Keratinocyte (primary cell): ENCODE measurements around the gene FNIP2.

ENCODE experiments used
- CTCF ChIP-seq, 3 experiments: IDR thresholded peaks in 1 of 3; conservative IDR thresholded peaks in 1 of 3; optimal IDR thresholded peaks in 1 of 3; 2 replicates in 2 of 3; 3 replicates in 1 of 3; pipeline versions ENCODE3 to v1.5.1; 2011; ENCODE audit warnings: low read length in 3 of 3, mild to moderate bottlenecking in 3 of 3, moderate library complexity in 2 of 3, control low read depth in 1 of 3, inconsistent platforms in 1 of 3; ENCODE audit not compliant: insufficient read depth in 2 of 3; ENCODE audit errors: extremely low read depth in 1 of 3
- EZH2 ChIP-seq: IDR thresholded peaks from one replicate; pipeline ENCODE4 v1.6.1; 2012; ENCODE audit warnings: inconsistent platforms, mild to moderate bottlenecking, low read length, moderate library complexity

- TF ChIP-seq CTCF (optimal IDR thresholded peaks at IDR 0.05 in 1 of 3, IDR thresholded peaks at IDR 0.05 in 1 of 3, conservative IDR thresholded peaks at IDR 0.05 in 1 of 3; ENCODE audit: extremely low read depth in 1 of 3, insufficient read depth in 2 of 3, low read length in 3 of 3), result no peak
- no peak for TF ChIP-seq EZH2
Measured at GRCh38 chr4:158738866-158739265, 30.0 kb upstream of the FNIP2 start.
